ENCODE data around the gene MARCO.

The MARCO gene

GRCh38 chr2:118993392-118993752 lies 51.4 kb downstream of the MARCO start:
- no peak for TF ChIP-seq POLR2AphosphoS5 (IDR thresholded peaks at IDR 0.05; ENCODE audit: low read depth, low read length)
- no peak for TF ChIP-seq FOXP2 (optimal IDR thresholded peaks at IDR 0.05; ENCODE audit: borderline replicate concordance, extremely low read depth, extremely low read length, insufficient read depth)
- TF ChIP-seq REST (IDR thresholded peaks at IDR 0.05; ENCODE audit: insufficient read depth in 1 of 2, low read depth in 2 of 2, low read length in 2 of 2): no peak
- TF ChIP-seq TAF1 (IDR thresholded peaks at IDR 0.05; ENCODE audit: borderline replicate concordance, insufficient read depth, low read length): no peak
- TF ChIP-seq SIN3A (IDR thresholded peaks at IDR 0.05; ENCODE audit: borderline replicate concordance, insufficient read depth, low read length): no peak

- no peak for TF ChIP-seq REST (IDR thresholded peaks at IDR 0.05; ENCODE audit: insufficient read depth in 1 of 2, low read depth in 2 of 2, low read length in 2 of 2)
- TF ChIP-seq POLR2AphosphoS5 (IDR thresholded peaks at IDR 0.05; ENCODE audit: low read depth, low read length): no peak
- no peak for TF ChIP-seq SIN3A (IDR thresholded peaks at IDR 0.05; ENCODE audit: borderline replicate concordance, insufficient read depth, low read length)
- TF ChIP-seq FOXP2 (optimal IDR thresholded peaks at IDR 0.05; ENCODE audit: borderline replicate concordance, extremely low read depth, extremely low read length, insufficient read depth): no peak
- no peak for TF ChIP-seq TAF1 (IDR thresholded peaks at IDR 0.05; ENCODE audit: borderline replicate concordance, insufficient read depth, low read length)
Measured at GRCh38 chr2:118994172-118994700, 52.2 kb downstream of the MARCO start.

- TF ChIP-seq TAF1 (IDR thresholded peaks at IDR 0.05; ENCODE audit: borderline replicate concordance, insufficient read depth, low read length) (no peak), REST (IDR thresholded peaks at IDR 0.05; ENCODE audit: insufficient read depth in 1 of 2, low read depth in 2 of 2, low read length in 2 of 2) (no peak), SIN3A (IDR thresholded peaks at IDR 0.05; ENCODE audit: borderline replicate concordance, insufficient read depth, low read length) (no peak), FOXP2 (optimal IDR thresholded peaks at IDR 0.05; ENCODE audit: borderline replicate concordance, extremely low read depth, extremely low read length, insufficient read depth) (no peak), POLR2AphosphoS5 (IDR thresholded peaks at IDR 0.05; ENCODE audit: low read depth, low read length) (no peak)
Measured at GRCh38 chr2:118994778-118995177, 52.8 kb downstream of the MARCO start.

- no peak for TF ChIP-seq FOXP2 (optimal IDR thresholded peaks at IDR 0.05; ENCODE audit: borderline replicate concordance, extremely low read depth, extremely low read length, insufficient read depth)
Measured at GRCh38 chr2:119004602-119005001, 62.6 kb downstream of the MARCO start.

DNA sequence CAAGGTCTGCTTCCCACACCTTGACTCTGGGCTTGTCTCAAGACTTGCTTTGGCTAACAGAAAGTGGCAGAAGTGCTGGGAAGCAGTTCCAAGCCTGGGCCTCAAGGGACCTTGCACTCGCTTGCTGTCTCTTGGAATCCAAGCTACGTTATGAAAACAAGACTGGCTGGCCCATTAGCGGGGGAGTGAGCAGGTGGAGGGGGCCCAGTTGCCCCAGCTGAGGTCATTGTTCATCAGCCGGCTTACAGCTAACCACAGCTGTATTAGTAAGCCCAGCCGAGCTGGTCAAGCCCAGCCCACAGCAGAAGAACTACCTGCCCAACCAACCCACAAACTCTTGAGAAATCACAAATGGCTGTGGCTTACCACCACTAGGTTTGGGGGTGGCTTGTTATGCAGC lies 63.1 kb downstream of the MARCO start:
- TF ChIP-seq TAF1 (IDR thresholded peaks at IDR 0.05; ENCODE audit: borderline replicate concordance, insufficient read depth, low read length) (no peak), SIN3A (IDR thresholded peaks at IDR 0.05; ENCODE audit: borderline replicate concordance, insufficient read depth, low read length) (no peak), REST (IDR thresholded peaks at IDR 0.05; ENCODE audit: insufficient read depth in 1 of 2, low read depth in 2 of 2, low read length in 2 of 2) (no peak), FOXP2 (optimal IDR thresholded peaks at IDR 0.05; ENCODE audit: borderline replicate concordance, extremely low read depth, extremely low read length, insufficient read depth) (no peak), POLR2AphosphoS5 (IDR thresholded peaks at IDR 0.05; ENCODE audit: low read depth, low read length) (no peak)

Data from PFSK-1 (cell line).